GM13977 (cell line): ENCODE data around the gene PDE4D.

Experiments
- DNase-seq: peaks from one replicate; pipeline ENCODE4 v3.0.0; 2012; ENCODE audit warnings: low spot score
- in situ Hi-C: fragments of 300-500 bp; cut with MboI; formaldehyde crosslinking; loops from one replicate; pipeline ENCODE4 v1.12.0; 2022; ENCODE audit warnings: low sequenced_read_pairs, low pct_unique_long_range_greater_than_20kb, mixed read lengths, inconsistent platforms; ENCODE audit not compliant: unreplicated experiment
- TF ChIP-seq, protein P1 (sequence below): IDR thresholded peaks from 2 replicates; pipeline ENCODE4 v1.5.1; 2012; ENCODE audit warnings: mild to moderate bottlenecking, control low read depth; ENCODE audit not compliant: insufficient read depth; ENCODE audit errors: extremely low read depth, missing control alignments

Gene PDE4D

GRCh38 chr5:59532979-59533729 is 360.4 kb downstream of the PDE4D start:
- in situ Hi-C loops, result no loop called here
- TF ChIP-seq, protein P1, sequence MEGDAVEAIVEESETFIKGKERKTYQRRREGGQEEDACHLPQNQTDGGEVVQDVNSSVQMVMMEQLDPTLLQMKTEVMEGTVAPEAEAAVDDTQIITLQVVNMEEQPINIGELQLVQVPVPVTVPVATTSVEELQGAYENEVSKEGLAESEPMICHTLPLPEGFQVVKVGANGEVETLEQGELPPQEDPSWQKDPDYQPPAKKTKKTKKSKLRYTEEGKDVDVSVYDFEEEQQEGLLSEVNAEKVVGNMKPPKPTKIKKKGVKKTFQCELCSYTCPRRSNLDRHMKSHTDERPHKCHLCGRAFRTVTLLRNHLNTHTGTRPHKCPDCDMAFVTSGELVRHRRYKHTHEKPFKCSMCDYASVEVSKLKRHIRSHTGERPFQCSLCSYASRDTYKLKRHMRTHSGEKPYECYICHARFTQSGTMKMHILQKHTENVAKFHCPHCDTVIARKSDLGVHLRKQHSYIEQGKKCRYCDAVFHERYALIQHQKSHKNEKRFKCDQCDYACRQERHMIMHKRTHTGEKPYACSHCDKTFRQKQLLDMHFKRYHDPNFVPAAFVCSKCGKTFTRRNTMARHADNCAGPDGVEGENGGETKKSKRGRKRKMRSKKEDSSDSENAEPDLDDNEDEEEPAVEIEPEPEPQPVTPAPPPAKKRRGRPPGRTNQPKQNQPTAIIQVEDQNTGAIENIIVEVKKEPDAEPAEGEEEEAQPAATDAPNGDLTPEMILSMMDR, result no peak
- no peak for DNase-seq

- TF ChIP-seq, protein P1, result no peak
- DNase-seq, result no peak
- in situ Hi-C loops, result no loop called here
These were observed 364.3 kb downstream of the PDE4D start for GRCh38 chr5:59529239-59529638.

- TF ChIP-seq, protein P1, result no peak
- in situ Hi-C loops, result no loop called here
- no peak for DNase-seq
These were observed 365.2 kb downstream of the PDE4D start for GRCh38 chr5:59528202-59528862.

DNA sequence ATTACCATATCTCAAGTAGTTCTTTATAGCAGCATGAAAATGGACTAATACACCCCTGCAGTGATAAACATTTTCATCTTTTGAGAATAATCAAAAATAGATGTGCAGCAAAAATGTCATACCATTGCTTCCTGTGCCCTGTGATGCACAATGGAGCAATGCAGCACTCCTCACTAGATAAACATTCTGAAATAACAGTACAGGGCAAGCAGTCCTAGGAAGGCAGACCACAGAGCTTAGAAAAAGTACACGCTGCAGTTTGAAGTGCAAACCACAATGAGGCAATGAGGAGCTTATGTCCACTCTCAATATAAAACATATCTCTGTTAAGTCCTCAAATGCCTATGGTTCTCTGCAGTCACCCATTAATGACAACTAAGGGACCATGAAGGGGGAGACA is 367.6 kb downstream of the PDE4D start:
- TF ChIP-seq, protein P1, result no peak
- in situ Hi-C loops, result no loop called here
- DNase-seq, result no peak

DNA sequence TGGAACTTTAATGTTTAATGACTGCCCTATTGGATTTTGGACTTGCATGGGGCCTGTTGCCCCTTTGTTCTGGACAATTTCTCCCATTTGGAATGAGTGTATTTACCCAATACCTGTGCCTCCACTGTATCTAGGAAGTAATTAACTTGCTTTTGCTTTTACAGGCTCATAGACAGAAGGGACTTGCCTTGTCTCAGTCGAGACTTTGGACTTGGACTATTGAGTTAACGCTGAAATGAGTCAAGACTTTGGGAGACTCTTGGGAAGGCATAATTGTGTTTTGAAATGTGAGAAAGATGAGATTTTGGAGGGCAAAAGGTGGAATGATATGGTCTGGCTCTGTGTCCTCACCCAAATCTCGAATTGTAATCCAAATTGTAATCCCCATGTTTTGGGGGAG is 368.2 kb downstream of the PDE4D start:
- DNase-seq, result no peak
- TF ChIP-seq, protein P1, result no peak
- in situ Hi-C loops, result no loop called here

DNA sequence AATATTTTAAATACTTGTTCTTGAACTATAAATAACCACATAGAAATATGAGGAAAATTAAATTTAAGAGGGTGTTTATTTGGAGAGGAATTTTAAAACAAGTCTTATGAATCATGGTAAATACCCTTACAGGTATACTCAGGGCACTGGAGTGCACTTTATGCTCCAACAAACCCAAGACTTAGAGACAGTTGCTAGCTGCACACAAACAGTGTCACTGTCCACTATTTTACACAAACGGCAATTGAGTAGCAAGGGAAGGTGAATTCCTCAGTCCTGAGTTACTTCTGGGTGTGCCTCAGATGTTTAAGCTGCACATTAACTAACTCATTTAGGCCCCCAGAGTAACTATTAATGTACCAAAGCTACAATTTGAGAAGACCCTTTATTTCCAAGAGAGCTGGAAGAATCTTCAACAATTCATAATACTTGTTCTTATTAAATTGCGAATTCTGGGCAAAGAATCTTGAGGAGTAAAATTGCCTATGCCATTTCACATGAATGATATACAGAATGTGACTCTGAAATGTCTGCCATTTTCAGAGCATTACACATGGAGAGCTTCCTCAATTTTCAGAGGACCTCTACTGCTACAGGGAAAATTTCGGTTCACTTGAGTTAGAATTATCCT is 371.2 kb downstream of the PDE4D start:
- in situ Hi-C loops, result loop anchor here (25.0 kb wide), 1 partner anchor 140 kb away; no protein-coding TSS in a partner anchor
- TF ChIP-seq, protein P1, result no peak
- no peak for DNase-seq
